HG03457 (cell line): ENCODE results near the gene EVA1A.

ENCODE experiments used
- ATAC-seq: cut with Tn5 transposase; IDR thresholded peaks from one replicate; pipeline ENCODE4 v1.9.1; 2021; ENCODE audit warnings: moderate number of reproducible peaks; ENCODE audit not compliant: unreplicated experiment

Gene EVA1A

GRCh38 chr2:75592030-75592429, 31.3 kb upstream of the EVA1A start:
- no peak for ATAC-seq

- ATAC-seq = no peak
These were observed 28.8 kb upstream of the EVA1A start for GRCh38 chr2:75589391-75590105.

DNA sequence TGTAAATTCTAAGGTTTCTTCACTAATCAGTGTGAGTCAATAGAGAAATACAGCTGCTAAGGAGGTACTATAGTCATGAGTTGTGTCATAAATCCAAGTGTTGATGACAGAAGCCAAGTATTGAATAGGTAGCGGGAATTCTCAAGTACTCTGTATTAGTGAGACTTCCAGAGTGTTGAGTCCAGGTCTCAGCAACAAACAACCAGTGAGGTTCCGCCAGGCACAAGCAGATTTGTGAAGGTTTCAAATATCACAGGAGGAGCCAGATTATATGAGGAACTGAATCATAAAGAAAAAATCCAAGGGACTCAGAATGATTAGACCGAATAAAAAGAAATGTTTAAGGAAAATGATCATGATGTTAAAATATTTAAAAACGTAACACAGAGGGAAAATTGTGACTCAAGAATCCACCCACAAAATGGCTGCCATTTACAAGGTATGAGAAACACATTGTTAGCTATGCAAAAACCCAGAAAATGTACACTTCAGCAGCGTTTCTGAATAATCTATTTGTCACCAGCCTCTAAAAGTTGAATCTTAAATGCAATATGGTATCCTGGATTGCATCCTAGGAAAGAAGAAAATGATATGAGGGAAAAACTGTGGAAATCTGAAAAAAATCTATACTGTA, 27.3 kb upstream of the EVA1A start:
- ATAC-seq = no peak

DNA sequence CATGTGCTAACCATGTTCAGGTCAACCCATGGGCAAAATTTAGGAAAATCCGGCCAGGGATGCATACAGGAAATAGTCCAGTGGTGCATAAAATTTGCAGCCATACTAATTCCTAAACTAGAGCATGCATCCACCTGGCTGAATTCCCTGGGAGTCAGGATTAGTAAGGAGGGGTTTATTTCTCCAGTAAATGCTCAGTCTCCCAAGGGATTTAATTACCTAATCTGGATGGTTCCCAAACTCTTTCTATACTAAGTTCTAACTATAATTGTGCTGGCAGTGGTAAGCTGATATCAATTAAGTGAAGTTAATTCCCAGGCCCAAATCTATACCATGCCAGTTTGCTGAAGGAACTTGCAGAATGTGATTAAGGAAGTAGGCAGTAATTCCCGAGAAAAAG, 26.2 kb upstream of the EVA1A start:
- ATAC-seq = no peak

DNA sequence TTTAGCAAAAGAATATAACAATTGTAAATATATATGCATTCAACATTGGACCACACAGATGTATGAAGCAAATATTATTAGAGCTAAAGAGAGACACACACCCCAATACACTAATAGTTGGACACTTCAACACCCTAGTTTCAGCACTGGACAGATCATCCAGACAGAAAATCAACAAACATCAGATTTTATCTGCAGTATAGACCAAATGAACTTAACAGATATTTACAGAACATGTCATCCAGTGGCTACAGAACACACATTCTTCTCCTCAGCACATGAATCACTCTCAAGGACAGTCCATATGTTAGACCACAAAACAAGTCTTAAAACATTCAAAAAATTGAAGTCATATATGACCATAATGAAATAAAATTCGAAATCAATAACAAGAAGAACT, 22.1 kb upstream of the EVA1A start:
- no peak for ATAC-seq

DNA sequence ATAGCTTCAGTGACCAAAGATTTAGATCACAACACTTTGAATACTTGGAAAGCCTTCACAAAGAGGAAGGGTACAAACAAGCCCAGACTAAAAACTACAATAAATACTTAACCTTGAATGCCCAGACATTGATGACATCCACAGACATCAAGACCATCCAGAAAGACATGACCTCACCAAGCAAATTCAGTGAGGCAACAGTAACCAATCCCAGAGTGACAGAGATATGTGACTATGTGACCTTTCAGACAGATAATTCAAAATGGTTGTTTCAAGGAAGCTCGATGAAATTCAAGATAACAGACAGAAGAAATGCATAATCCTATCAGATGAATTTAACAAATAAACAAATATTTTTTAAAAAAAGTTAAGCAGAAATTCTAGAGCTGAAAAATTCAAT, 19.9 kb upstream of the EVA1A start:
- no peak for ATAC-seq

GRCh38 chr2:75580156-75580555, 19.4 kb upstream of the EVA1A start:
- no peak for ATAC-seq

- no peak for ATAC-seq
These were observed 18.4 kb upstream of the EVA1A start for GRCh38 chr2:75579186-75579585.

DNA sequence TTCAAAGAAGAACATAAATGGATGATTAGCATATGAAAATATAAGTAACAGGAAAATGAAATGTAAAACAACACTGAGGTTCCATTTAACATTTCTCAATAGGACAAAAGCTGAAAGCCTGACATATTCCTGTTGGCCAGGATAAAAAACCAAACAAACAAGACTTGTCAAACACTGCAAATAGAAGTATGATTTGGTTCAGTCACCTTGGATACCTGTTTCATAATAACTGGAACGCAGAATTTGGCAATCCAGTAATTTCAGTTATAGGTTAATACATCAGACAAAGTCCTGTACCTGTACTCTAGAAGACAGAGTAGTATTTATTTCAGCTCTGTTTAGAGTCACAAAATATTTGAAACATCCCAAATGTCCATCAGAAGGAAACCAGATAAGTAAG, 16.5 kb upstream of the EVA1A start:
- ATAC-seq = no peak

DNA sequence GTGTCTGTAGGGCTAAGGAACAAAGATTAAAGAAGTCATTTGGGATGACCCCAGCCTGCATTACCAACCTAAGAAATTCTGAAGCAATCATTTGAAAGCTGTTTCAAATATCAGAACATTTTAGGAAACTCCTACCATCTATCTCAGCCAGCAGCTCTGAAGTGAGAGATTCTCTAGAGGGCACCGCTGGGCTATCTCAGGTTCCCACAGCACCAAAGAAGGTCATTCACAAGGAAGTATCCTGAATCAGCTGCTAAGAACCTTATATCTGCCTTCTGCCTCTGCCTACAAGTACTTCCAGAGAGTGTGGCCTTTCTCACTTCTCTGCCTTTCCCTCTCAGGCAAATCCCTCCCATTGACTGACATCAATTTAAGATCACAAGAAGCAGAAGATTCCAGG, 13.4 kb upstream of the EVA1A start:
- ATAC-seq = no peak

DNA sequence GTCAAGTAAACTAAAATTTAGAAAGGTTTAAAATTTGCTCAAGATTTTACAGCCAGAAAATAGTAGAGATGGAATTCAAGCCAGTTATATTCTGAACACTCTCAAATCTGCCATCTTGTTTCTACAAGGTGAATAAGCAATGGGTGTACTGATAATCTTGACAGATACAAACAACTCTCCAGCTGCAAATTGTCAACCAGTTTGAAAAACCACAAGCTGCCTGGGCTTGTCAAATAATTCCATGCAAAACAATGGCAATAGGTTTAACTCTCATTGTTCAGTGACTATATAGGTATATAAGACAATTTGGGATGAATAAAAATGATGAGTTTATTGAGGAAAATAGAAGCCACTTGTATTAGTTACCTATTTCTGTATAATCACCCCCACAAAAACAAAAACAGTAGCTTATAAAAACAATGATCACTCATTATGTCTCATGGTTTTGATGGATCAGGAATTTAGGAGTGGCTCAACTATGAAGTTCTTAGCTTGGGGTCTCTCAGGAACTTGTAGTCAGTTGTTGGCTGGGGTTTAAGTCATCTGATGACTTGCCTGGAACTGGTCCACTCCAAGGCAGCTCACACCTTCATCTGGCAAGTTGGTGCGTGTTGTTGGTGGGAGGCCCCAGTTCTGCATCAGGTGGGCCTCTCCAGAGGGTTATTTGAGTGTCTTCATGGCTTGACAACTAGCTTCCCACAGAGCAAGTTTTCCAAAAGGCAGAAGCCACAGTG, 12.6 kb upstream of the EVA1A start:
- ATAC-seq = no peak

- no peak for ATAC-seq
These were observed 11.1 kb upstream of the EVA1A start for GRCh38 chr2:75571730-75572430.

GRCh38 chr2:75570948-75571729, 10.4 kb upstream of the EVA1A start:
- ATAC-seq = no peak

GRCh38 chr2:75570024-75570947, 9.5 kb upstream of the EVA1A start:
- ATAC-seq = no peak

GRCh38 chr2:75569546-75569945, 8.8 kb upstream of the EVA1A start:
- no peak for ATAC-seq

GRCh38 chr2:75568174-75568573, 7.4 kb upstream of the EVA1A start:
- no peak for ATAC-seq

- no peak for ATAC-seq
These were observed 5.0 kb upstream of the EVA1A start for GRCh38 chr2:75565472-75566462.

- no peak for ATAC-seq
These were observed 4.1 kb upstream of the EVA1A start for GRCh38 chr2:75564713-75565359.
